ENCODE results near the gene RAD18.

DNA sequence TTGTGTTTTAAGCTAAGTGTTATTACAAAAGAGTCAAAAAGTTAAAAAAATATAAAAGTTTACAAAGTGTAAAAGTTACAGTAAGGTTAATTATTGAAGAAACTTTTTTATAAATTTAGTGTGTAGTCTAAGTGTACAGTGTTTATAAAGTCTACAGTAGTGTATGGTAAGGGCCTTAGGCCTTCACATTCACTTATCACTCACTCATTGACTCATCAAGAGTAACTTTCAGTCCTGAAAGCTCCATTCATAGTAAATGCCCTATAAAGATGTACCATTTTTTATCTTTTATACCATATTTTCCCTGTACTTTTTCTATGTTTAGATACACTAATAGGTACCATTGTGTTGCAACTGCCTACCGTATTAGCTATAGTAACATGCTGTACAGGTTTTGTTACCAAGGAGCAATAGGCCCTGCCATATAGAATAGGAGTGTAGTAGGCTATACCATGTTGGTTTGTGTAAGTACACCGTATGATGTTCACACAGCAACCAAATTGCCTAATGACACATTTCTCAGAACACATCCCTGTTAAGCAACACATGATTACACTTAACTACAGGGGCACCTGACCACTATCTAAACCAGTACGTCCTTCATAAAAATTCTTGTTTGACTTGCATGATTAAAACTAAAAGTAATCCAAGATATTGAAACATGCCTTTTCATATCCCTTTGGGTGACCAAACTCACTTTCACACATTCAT, 17.2 kb downstream of the RAD18 start:
- TF ChIP-seq GATA2 (IDR thresholded peaks at IDR 0.05; ENCODE audit: low read depth, low read length) = no peak
- no peak for TF ChIP-seq GATA3 (IDR thresholded peaks at IDR 0.05; ENCODE audit: low read depth, low read length)

Measured in SH-SY5Y (cell line).